LNCaP clone FGC (cell line): Measurements from ENCODE around the gene CD55.

Source experiments
- DNase-seq: peaks from one replicate; pipeline ENCODE4 v3.0.0-alpha.2; 2011; ENCODE audit warnings: low read depth
- H3K4me3 ChIP-seq: 2 replicates; pipeline ENCODE4 v1.5.1; 2011; ENCODE audit warnings: mild to moderate bottlenecking, low read depth, low read length, control low read depth
- TF ChIP-seq, protein P1 (sequence below): IDR thresholded peaks from 2 replicates; pipeline ENCODE4 v1.5.1; 2012; ENCODE audit warnings: mild to moderate bottlenecking; ENCODE audit not compliant: control insufficient read depth, insufficient read depth; ENCODE audit errors: extremely low read depth

Gene CD55

DNA sequence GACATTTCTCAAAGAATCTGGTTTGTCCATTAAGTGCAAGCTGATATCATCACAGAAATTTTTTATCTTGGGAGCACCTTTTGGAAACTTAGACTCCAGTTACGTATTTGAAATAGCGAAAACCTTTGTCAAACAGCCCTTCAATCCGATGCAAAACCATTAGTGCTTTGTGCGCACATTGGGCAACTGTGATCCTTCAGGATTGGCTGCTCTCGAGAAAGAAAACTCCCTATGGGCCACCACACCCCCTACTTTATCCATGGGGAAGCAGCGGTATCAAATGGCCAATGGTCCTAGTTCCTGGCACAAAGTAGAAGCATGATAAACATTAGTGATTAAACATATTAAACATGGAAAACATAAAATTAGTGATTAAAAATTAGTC lies 16.0 kb upstream of the CD55 start:
- H3K4me3 ChIP-seq, result no peak overlapping the region
- DNase-seq, result no peak
- TF ChIP-seq, protein P1, sequence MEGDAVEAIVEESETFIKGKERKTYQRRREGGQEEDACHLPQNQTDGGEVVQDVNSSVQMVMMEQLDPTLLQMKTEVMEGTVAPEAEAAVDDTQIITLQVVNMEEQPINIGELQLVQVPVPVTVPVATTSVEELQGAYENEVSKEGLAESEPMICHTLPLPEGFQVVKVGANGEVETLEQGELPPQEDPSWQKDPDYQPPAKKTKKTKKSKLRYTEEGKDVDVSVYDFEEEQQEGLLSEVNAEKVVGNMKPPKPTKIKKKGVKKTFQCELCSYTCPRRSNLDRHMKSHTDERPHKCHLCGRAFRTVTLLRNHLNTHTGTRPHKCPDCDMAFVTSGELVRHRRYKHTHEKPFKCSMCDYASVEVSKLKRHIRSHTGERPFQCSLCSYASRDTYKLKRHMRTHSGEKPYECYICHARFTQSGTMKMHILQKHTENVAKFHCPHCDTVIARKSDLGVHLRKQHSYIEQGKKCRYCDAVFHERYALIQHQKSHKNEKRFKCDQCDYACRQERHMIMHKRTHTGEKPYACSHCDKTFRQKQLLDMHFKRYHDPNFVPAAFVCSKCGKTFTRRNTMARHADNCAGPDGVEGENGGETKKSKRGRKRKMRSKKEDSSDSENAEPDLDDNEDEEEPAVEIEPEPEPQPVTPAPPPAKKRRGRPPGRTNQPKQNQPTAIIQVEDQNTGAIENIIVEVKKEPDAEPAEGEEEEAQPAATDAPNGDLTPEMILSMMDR, result no peak

DNA sequence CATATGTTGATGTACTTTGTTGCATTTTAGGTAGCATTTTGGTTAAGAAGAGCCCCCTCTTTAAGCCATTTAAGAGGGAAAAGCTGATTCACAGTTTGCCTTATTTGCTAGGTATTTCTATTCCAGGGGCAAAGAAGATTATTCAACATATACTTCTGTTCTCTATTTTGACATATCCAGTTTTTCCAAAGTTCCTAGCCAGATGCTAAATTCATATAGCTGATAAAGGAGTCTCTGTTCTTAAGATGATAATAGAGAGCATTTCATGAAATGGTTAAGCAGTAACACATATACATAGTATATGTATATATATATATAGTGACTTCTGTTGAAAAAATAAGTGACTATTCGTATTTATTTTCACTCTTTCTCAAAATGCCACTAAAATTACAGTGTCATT lies 15.5 kb upstream of the CD55 start:
- TF ChIP-seq, protein P1, result no peak
- no peak overlapping the region for H3K4me3 ChIP-seq
- no peak for DNase-seq

DNA sequence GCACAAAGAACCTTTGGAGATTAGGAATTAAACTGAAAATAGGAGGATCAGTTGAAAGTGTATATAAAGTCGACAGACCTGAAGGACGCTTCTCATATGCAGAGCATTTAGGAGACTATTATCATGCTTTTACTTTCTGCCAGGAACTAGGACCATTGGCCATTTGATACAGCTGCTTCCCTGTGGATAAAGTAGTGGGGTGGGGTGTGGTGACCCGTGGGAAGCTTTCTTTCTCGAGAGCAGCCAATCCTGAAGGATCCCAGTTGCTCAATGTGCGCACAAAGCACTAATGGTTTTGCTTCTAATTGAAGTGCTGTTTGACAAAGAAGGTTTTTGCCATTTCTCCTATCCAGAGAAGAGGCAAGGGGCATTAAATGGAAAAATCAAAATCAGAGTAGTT lies 14.9 kb upstream of the CD55 start:
- no peak for DNase-seq
- no peak overlapping the region for H3K4me3 ChIP-seq
- TF ChIP-seq, protein P1, result no peak

DNA sequence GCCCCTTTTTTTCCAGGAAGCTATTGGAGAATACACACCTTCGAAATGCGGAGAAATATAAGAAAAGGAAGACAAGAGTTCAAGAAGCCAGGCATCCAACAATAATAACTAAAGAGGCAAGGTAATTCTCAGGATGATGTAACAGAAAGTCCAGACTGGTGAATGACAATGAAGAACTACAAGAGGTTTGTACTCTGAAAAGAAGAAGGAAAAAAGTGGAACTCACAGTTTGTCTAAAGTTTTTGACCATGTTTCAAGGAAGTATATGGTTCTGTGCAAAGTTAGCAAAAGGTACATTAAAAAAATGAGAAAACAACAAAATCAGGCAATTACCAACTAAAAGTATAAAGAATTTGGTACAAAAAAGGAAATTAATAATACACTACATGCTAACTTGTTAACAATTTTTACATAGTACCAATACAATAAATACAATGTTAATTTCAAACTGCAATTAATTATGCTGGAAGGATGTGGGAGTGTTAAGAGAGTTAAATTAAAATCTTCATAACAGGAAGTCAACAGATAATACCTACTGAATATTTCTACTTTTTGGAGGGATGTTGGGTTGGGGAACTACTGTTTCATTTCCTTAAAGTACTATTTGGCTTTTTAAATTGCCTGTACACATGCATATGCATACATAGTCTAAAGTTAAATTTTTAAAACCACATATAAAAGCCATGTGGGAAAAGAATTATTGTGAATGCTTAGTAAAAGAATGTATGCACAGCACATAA lies 12.9 kb upstream of the CD55 start:
- TF ChIP-seq, protein P1, result no peak
- H3K4me3 ChIP-seq, result no peak overlapping the region
- DNase-seq, result no peak

DNA sequence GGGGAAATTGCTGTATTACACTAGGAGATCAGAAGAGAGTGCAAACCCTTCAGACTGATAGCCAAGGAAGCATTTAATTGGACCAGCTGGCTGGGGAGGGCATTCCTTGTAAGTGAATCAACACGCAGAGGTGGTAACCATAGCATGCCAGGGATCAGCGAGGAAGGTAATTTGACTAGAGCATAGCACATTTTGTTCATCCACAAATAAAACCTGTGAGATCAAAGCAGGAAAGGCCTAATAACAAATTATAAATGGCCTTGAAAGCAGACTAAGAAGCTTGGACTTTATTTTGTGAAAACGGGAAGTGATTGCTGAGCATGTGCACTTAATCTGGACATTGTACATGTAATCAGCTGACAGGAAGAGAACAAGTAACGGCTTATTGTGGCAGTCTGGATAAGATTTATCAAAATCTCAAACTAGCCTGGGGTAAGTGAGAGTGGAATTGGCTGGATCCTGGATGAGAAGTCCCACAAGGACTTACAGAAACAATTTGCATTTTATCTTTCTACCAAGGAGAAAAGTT lies 11.7 kb upstream of the CD55 start:
- DNase-seq, result no peak
- TF ChIP-seq, protein P1, result no peak
- no peak overlapping the region for H3K4me3 ChIP-seq

DNA sequence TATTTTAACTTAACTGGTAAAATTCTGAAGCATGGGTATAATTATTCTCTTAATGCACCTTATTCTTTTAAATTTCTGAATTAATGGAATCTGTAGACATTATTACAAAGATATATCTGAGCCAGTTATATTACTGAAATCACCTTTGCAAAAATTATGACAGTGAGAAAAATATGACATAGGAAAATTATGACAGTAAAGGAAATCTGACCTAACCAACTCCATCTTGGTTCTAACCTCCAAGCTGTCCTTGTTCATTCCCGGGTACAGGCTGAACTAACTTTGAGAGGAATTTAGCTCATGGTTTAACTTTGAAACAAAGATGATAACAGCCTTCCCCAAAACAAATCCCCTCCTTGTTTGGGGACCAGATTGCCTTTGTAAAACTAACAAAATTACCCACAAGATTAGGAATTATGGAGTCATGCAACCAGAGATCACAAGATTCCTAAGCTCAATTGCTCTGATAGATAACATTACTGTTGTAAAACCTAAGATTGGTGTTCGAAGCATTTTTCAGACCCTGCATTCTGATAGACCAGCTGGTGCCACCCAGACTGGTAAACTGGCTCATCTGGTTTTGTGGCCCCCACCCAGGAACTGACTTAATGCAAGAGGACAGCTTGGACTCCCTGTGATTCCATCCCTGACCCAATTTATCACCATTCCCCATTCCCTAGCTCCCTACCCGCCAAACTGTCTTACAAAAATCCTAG lies 9.4 kb upstream of the CD55 start:
- no peak for DNase-seq
- TF ChIP-seq, protein P1, result no peak
- no peak overlapping the region for H3K4me3 ChIP-seq

DNA sequence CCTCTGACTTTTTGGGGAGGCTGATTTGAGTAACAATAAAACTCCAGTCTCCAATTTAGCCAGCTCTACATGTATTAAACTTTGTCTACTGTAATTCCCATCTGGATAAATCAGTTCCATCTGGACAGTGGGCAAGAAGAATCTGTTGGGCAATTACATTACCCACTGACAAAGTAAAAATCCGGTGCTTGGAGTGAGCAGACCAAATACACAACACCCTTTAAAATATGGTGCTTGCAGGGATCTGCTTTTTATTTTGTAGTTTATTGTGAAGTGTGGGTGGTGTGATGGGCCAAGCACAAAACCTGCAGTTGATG lies 8.9 kb upstream of the CD55 start:
- DNase-seq, result no peak

More for the DNA sequence above, 8.9 kb upstream of the CD55 start:
- TF ChIP-seq, protein P1, result no peak
- H3K4me3 ChIP-seq, result no peak overlapping the region
